ENCODE measurements around the gene LENG8.

DNA sequence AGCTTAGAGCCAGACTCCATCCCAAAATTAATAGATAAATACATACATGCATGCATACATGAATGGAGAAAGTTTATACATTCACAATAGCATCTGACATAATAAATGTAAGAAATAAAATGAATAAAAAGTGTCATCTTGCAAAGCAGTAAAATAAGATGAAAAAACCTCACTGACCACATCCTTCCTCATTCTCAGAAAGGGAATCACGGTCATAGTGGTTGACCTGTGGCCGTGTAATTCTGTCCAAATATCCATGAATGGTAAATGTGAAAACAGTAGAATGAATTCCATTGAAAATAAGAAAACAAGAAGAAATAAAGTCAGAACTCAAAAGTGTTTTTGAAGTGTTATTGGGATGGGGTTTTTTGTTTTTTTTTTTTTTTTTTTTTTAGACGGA is 33.9 kb downstream of the LENG8 start:
- TF ChIP-seq, protein P1, sequence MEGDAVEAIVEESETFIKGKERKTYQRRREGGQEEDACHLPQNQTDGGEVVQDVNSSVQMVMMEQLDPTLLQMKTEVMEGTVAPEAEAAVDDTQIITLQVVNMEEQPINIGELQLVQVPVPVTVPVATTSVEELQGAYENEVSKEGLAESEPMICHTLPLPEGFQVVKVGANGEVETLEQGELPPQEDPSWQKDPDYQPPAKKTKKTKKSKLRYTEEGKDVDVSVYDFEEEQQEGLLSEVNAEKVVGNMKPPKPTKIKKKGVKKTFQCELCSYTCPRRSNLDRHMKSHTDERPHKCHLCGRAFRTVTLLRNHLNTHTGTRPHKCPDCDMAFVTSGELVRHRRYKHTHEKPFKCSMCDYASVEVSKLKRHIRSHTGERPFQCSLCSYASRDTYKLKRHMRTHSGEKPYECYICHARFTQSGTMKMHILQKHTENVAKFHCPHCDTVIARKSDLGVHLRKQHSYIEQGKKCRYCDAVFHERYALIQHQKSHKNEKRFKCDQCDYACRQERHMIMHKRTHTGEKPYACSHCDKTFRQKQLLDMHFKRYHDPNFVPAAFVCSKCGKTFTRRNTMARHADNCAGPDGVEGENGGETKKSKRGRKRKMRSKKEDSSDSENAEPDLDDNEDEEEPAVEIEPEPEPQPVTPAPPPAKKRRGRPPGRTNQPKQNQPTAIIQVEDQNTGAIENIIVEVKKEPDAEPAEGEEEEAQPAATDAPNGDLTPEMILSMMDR (IDR thresholded peaks at IDR 0.05), result no peak
- TF ChIP-seq POLR2A (IDR thresholded peaks at IDR 0.05), result no peak

Data from Peyer's patch (tissue), 4 donors.